Fibroblast of mammary gland (primary cell): ENCODE data around the gene MAPKAP1.

Experiments
- DNase-seq: peaks from one replicate; pipeline ENCODE4 v3.0.0-alpha.2; 2010; ENCODE audit warnings: low read depth
- H3K4me3 ChIP-seq: 2 replicates; pipeline ENCODE4 v1.5.1; 2011; ENCODE audit warnings: low read depth, mild to moderate bottlenecking, low read length, moderate library complexity; ENCODE audit not compliant: control insufficient read depth
- CTCF ChIP-seq: conservative IDR thresholded peaks from 2 replicates; pipeline ENCODE4 v1.5.1; 2011; ENCODE audit warnings: low read depth, low read length, inconsistent platforms; ENCODE audit not compliant: control insufficient read depth, insufficient read depth

MAPKAP1 gene

GRCh38 chr9:125495172-125496119, 211.6 kb downstream of the MAPKAP1 start:
- H3K4me3 ChIP-seq = no peak overlapping the region
- DNase-seq = no peak
- no peak for TF ChIP-seq CTCF

GRCh38 chr9:125494653-125494915, 212.4 kb downstream of the MAPKAP1 start:
- H3K4me3 ChIP-seq = no peak overlapping the region
- TF ChIP-seq CTCF = no peak
- DNase-seq = peak; percentile 49

- no peak for TF ChIP-seq CTCF
- DNase-seq = no peak
- no peak overlapping the region for H3K4me3 ChIP-seq
These were observed 212.9 kb downstream of the MAPKAP1 start for GRCh38 chr9:125493881-125494652.

- TF ChIP-seq CTCF = no peak
- DNase-seq = no peak
- no peak overlapping the region for H3K4me3 ChIP-seq
These were observed 213.6 kb downstream of the MAPKAP1 start for GRCh38 chr9:125493384-125493783.

- no peak overlapping the region for H3K4me3 ChIP-seq
- TF ChIP-seq CTCF = no peak
- no peak for DNase-seq
These were observed 214.3 kb downstream of the MAPKAP1 start for GRCh38 chr9:125492719-125493118.

- H3K4me3 ChIP-seq = no peak overlapping the region
- no peak for DNase-seq
- TF ChIP-seq CTCF = no peak
These were observed 219.2 kb downstream of the MAPKAP1 start for GRCh38 chr9:125487842-125488241.
